Astrocyte (in vitro differentiated cells and primary cell): Measurements from ENCODE around the gene RFTN1. TPM values are rescaled to one million over a fixed set of nuclear protein-coding genes. Genes with fewer than 3 reads are reported as not detected.

Source experiments
- DNase-seq: peaks from one replicate; pipeline ENCODE4 v3.0.0-alpha.2; 2010; ENCODE audit warnings: low read depth
- FAIRE-seq: peaks from 2 replicates; lab custom pipeline; 2011; peaks lifted over from hg19 to GRCh38; lab: Jason Lieb, UNC
- H2AFZ ChIP-seq: 2 replicates; pipeline ENCODE4 v1.6.0; 2012; ENCODE audit warnings: low read depth, low read length, inconsistent platforms
- H3K27ac ChIP-seq: 2 replicates; pipeline ENCODE4 v1.5.1; 2011; ENCODE audit warnings: low read depth, low read length, inconsistent platforms
- H3K27me3 ChIP-seq: 2 replicates; pipeline ENCODE4 v1.6.0; 2011; ENCODE audit warnings: low read length, inconsistent platforms; ENCODE audit not compliant: insufficient read depth
- H3K36me3 ChIP-seq: 2 replicates; pipeline ENCODE4 v1.5.1; 2011; ENCODE audit warnings: low read length, inconsistent platforms; ENCODE audit not compliant: insufficient read depth
- H3K4me1 ChIP-seq: 2 replicates; pipeline ENCODE4 v1.5.1; 2011; ENCODE audit warnings: low read length, inconsistent platforms; ENCODE audit not compliant: insufficient read depth
- H3K4me2 ChIP-seq: 2 replicates; pipeline ENCODE4 v1.6.0; 2012; ENCODE audit warnings: low read length, inconsistent platforms
- H3K4me3 ChIP-seq: 2 replicates; pipeline ENCODE4 v1.5.1; 2011; ENCODE audit warnings: low read depth, mild to moderate bottlenecking, low read length, inconsistent platforms; ENCODE audit not compliant: insufficient read depth
- H3K79me2 ChIP-seq: 2 replicates; pipeline ENCODE4 v1.6.0; 2012; ENCODE audit warnings: mild to moderate bottlenecking, low read length, inconsistent platforms; ENCODE audit not compliant: insufficient read depth
- H3K9ac ChIP-seq: 2 replicates; pipeline ENCODE4 v1.6.0; 2012; ENCODE audit warnings: mild to moderate bottlenecking, low read length, inconsistent platforms
- H3K9me3 ChIP-seq: 2 replicates; pipeline ENCODE4 v1.5.1; 2012; ENCODE audit warnings: low read depth, mild to moderate bottlenecking, low read length, inconsistent platforms; ENCODE audit not compliant: insufficient read depth
- H4K20me1 ChIP-seq: 2 replicates; pipeline ENCODE4 v1.6.0; 2012; ENCODE audit warnings: low read length, inconsistent platforms; ENCODE audit not compliant: insufficient read depth
- H3K27ac Mint-ChIP-seq: one replicate; pipeline ENCODE4 v1.8.0; 2021; ENCODE audit warnings: mild to moderate bottlenecking, mixed read lengths; ENCODE audit not compliant: unreplicated experiment
- H3K27me3 Mint-ChIP-seq: one replicate; pipeline ENCODE4 v1.8.0; 2021; ENCODE audit warnings: low read depth, mixed read lengths; ENCODE audit not compliant: unreplicated experiment
- H3K36me3 Mint-ChIP-seq: one replicate; pipeline ENCODE4 v1.8.0; 2021; ENCODE audit warnings: low read depth, mixed read lengths; ENCODE audit not compliant: unreplicated experiment
- H3K4me1 Mint-ChIP-seq: one replicate; pipeline ENCODE4 v1.8.0; 2021; ENCODE audit warnings: low read depth, mixed read lengths; ENCODE audit not compliant: unreplicated experiment
- H3K4me3 Mint-ChIP-seq: one replicate; pipeline ENCODE4 v1.8.0; 2021; ENCODE audit warnings: mild to moderate bottlenecking, moderate library complexity, mixed read lengths; ENCODE audit not compliant: unreplicated experiment
- H3K9me3 Mint-ChIP-seq: one replicate; pipeline ENCODE4 v1.8.0; 2021; ENCODE audit warnings: mild to moderate bottlenecking, mixed read lengths; ENCODE audit not compliant: unreplicated experiment
- EZH2 ChIP-seq: IDR thresholded peaks from 2 replicates; pipeline ENCODE4 v1.6.1; 2012; ENCODE audit warnings: mild to moderate bottlenecking, low read length, inconsistent platforms; ENCODE audit not compliant: insufficient read depth
- total RNA-seq: library from RNA; stranded (reverse); gene quantifications from 2 replicates; pipeline ENCODE4 v1.2.1, GENCODE V29; 2021
- TF ChIP-seq, protein P1 (sequence below): IDR thresholded peaks from 2 replicates; pipeline ENCODE4 v1.5.1; 2011; ENCODE audit warnings: low read depth, mild to moderate bottlenecking, inconsistent platforms, low read length, moderate library complexity; ENCODE audit not compliant: insufficient read depth

The RFTN1 gene
- total RNA-seq, 1 donor from 2014 or later, result 49.5 TPM

DNA sequence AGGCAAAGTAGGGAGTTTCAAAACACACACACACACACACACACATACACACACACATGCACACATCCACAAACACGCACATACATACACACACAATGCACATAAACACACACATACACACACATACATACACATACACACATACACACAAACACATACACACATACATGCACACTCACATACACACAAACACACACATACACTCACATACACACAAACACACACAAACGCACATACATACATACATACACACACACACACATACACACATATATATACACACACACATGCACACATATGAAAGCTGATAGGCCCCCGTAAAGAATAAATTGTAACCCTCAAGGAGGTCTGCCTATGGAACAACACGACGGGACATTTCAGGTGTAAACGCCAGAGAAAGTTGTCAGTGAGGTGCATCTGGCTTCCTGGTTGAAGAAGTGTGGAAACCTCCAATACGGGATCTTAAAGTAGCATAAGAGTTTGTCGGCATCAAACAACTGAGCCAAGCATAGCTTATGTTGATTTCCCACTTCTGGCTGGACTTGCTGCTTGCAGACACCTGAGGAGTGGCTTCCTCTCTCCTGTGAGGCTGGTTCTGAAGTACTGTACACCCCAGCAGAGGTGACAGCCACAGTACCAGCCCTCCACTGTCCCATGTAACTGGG lies 5.8 kb downstream of the RFTN1 start:
- H4K20me1 ChIP-seq, result peaks cover 86% of the 10 kb centered on the region
- peaks cover 99% of the 10 kb centered on the region for H3K79me2 ChIP-seq
- no peaks in the 10 kb centered on the region for H3K36me3 ChIP-seq
- FAIRE-seq, result no peak
- Mint-ChIP-seq H3K27me3 (no peaks in the 10 kb centered on the region), H3K36me3 (peaks cover 9% of the 10 kb centered on the region), H3K4me1 (peaks cover 24% of the 10 kb centered on the region), H3K27ac (no peak overlapping the region), H3K9me3 (peaks cover 7% of the 10 kb centered on the region), H3K4me3 (no peak overlapping the region)
- H2AFZ ChIP-seq, result no peak overlapping the region
- no peaks in the 10 kb centered on the region for H3K27me3 ChIP-seq
- no peak overlapping the region for H3K27ac ChIP-seq
- DNase-seq, result no peak
- H3K4me3 ChIP-seq, result no peak overlapping the region
- TF ChIP-seq EZH2, result no peak
- TF ChIP-seq, protein P1, sequence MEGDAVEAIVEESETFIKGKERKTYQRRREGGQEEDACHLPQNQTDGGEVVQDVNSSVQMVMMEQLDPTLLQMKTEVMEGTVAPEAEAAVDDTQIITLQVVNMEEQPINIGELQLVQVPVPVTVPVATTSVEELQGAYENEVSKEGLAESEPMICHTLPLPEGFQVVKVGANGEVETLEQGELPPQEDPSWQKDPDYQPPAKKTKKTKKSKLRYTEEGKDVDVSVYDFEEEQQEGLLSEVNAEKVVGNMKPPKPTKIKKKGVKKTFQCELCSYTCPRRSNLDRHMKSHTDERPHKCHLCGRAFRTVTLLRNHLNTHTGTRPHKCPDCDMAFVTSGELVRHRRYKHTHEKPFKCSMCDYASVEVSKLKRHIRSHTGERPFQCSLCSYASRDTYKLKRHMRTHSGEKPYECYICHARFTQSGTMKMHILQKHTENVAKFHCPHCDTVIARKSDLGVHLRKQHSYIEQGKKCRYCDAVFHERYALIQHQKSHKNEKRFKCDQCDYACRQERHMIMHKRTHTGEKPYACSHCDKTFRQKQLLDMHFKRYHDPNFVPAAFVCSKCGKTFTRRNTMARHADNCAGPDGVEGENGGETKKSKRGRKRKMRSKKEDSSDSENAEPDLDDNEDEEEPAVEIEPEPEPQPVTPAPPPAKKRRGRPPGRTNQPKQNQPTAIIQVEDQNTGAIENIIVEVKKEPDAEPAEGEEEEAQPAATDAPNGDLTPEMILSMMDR, result no peak
- peaks cover 28% of the 10 kb centered on the region for H3K4me1 ChIP-seq
- no peak overlapping the region for H3K9ac ChIP-seq
- H3K4me2 ChIP-seq, result no peak overlapping the region
- H3K9me3 ChIP-seq, result no peaks in the 10 kb centered on the region

DNA sequence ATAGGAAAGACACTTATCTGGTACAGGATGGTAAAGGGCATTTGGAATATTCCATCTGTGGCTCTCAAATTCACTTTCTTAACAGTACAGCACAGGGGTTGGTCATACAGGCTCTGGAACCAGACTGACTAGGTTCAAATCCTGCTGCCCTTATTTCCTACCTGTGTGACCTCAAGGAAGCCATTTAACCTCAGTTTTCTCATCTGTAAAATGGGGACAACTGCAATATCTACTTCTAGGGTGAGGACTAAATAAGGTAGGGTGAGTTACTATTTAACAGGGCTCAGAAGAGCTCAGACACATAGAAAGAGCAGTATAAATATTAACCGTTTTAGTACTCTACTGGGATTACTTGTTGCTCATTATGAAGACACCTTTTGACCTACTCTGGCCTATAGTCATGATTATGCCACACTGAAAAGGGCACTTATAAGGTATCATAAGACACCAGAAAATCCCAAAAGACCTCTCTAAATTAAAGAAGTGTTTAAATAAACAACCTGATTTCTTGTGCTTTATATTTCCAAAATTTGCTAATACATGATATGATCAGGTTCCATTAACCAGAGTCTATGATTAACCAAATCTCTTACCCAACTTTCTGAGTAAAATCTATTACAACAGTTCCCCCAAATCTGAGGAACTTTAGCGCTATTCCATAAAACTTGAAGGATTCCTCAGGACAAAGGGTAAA lies 6.5 kb downstream of the RFTN1 start:
- peaks cover 9% of the 10 kb centered on the region for H3K36me3 Mint-ChIP-seq
- Histone ChIP-seq H2AFZ (no peak overlapping the region), H4K20me1 (peaks cover 90% of the 10 kb centered on the region), H3K4me3 (no peak overlapping the region), H3K27me3 (no peaks in the 10 kb centered on the region), H3K27ac (no peak overlapping the region), H3K9ac (no peak overlapping the region), H3K36me3 (no peaks in the 10 kb centered on the region), H3K4me2 (no peak overlapping the region), H3K4me1 (peaks cover 21% of the 10 kb centered on the region), H3K9me3 (no peaks in the 10 kb centered on the region), H3K79me2 (peaks cover 99% of the 10 kb centered on the region)
- no peak overlapping the region for H3K4me3 Mint-ChIP-seq
- H3K27me3 Mint-ChIP-seq, result no peaks in the 10 kb centered on the region
- H3K9me3 Mint-ChIP-seq, result peaks cover 7% of the 10 kb centered on the region
- H3K27ac Mint-ChIP-seq, result no peak overlapping the region
- DNase-seq (no peak), FAIRE-seq (no peak)
- peaks cover 24% of the 10 kb centered on the region for H3K4me1 Mint-ChIP-seq
- no peak for TF ChIP-seq EZH2
- TF ChIP-seq, protein P1, result no peak

DNA sequence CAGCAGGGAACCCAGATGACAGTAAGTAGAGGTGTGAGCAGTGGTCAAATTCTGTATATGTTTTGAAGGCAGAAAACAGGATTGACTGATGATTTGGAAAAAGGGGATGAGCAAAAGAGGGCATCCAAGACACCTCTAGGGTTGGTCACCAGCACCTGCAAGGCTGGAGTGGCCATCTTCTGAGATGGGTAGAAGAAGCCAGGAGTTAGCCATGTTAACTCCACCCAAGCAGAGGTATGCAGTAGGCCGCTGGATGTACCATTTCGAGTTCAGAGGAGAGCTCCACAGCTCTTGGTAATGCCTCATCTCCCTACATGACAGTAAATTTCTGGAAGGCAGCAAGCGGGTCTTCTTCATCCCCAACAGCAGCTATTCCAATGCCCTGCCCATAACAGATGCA lies 7.0 kb downstream of the RFTN1 start:
- peaks cover 7% of the 10 kb centered on the region for H3K9me3 Mint-ChIP-seq
- Histone ChIP-seq H4K20me1 (peaks cover 91% of the 10 kb centered on the region), H3K79me2 (peaks cover 96% of the 10 kb centered on the region), H3K4me2 (no peak overlapping the region), H3K9ac (no peak overlapping the region), H3K27ac (no peak overlapping the region), H3K4me1 (peaks cover 15% of the 10 kb centered on the region), H3K4me3 (no peak overlapping the region), H2AFZ (no peak overlapping the region), H3K9me3 (no peaks in the 10 kb centered on the region), H3K36me3 (no peaks in the 10 kb centered on the region), H3K27me3 (no peaks in the 10 kb centered on the region)
- H3K4me3 Mint-ChIP-seq, result no peak overlapping the region
- H3K27me3 Mint-ChIP-seq, result no peaks in the 10 kb centered on the region
- peaks cover 19% of the 10 kb centered on the region for H3K4me1 Mint-ChIP-seq
- TF ChIP-seq, protein P1, result no peak
- no peak for TF ChIP-seq EZH2
- FAIRE-seq, result no peak
- H3K36me3 Mint-ChIP-seq, result peaks cover 9% of the 10 kb centered on the region
- H3K27ac Mint-ChIP-seq, result no peak overlapping the region
- no peak for DNase-seq
